GM13976 (cell line): ENCODE measurements around the gene GABPB1.
A peak's percentile ranks its signal among the peaks of the same experiment; 100 is the strongest.
"Not testable (repeated sequence)": the region's sequence is repeated elsewhere in the genome, so short reads cannot be mapped to it uniquely, and the experiment has no call there.

Experiments
- DNase-seq: peaks from one replicate; pipeline ENCODE4 v3.0.0; 2012; ENCODE audit warnings: low spot score
- CTCF ChIP-seq: IDR thresholded peaks from 2 replicates; pipeline ENCODE4 v1.5.1; 2012; ENCODE audit warnings: borderline replicate concordance, mild to moderate bottlenecking; ENCODE audit not compliant: insufficient read depth; ENCODE audit errors: extremely low read depth, missing control alignments, control extremely low read depth
- in situ Hi-C: fragments of 300-500 bp; cut with MboI; formaldehyde crosslinking; loops from one replicate; pipeline ENCODE4 v1.12.0; 2022; ENCODE audit warnings: low sequenced_read_pairs, mixed read lengths, inconsistent platforms; ENCODE audit not compliant: unreplicated experiment

Gene GABPB1

DNA sequence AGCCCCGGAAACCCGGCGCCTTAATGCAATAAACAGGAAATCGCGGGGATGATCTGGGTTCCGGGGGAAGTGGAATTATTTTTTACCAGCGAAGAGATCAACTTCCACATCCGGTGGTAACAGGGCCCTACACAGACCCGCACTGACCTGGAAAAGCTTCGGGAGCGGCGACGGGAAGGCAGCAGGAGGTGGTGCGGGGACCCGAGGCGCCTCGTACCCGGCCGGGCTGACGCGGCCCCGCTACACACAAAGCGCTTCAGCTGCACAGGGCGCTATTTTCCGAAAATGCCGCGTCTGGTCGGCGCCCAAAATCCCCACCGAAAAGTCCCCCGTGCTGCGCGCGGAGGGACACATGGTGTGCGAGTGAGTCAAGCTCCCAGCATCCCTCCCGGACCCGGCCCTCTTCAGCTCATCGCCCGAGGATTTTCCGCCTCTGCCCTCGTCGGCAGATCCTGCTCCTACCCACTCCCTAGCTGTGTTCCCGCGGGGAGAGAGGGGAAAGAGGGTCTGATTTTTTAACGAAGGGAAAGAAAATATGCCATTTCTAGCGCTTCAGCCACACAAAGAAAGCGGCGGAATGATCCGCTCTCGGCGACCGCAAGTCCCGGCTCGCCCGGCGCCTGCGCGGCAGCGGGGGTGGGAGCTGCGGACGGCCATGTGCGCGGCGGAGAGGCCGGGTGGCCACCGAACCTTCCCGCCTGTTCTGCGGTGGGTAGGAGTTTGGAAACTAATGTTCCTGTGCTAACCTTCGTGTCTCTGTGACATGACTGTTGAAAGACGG lies at the start of gene GABPB1:
TSS of gene GABPB1 (minus strand) at position 361 of the 781 bp plus-strand sequence. CDS start 45,400 bp downstream, outside the sequence.
- in situ Hi-C loops = no loop called here
- TF ChIP-seq CTCF = no peak
- peak; percentile 89 for DNase-seq

- not testable (repeated sequence) for DNase-seq
These were observed 36.6 kb upstream of the GABPB1 start for GRCh38 chr15:50391561-50391960.

GRCh38 chr15:50390554-50391264 lies 35.7 kb upstream of the GABPB1 start:
- in situ Hi-C loops = no loop called here
- TF ChIP-seq CTCF = no peak

More at GRCh38 chr15:50391561-50391960, 36.6 kb upstream of the GABPB1 start:
- in situ Hi-C loops = not testable (repeated sequence)

DNA sequence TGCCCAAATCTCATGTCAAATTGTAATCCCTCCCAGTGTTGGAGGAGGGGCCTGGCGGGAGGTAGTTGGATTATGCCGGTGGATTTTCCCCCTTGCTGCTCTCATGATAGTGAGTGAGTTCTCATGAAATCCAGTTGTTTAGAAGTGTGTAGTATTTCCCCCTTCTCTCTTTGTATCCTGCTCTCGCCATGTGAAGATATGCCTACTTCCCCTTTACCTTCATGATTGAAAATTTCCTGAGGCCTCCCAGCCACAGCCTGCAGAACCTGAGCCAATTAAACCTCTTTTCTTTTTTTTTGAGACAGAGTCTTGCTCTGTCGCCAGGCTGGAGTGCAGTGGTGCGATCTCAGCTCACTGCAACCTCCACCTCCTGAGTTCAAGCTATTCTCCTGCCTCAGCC lies 27.4 kb upstream of the GABPB1 start:
- in situ Hi-C loops, DNase-seq: not testable (repeated sequence)

More at GRCh38 chr15:50390554-50391264, 35.7 kb upstream of the GABPB1 start:
- DNase-seq = no peak

DNA sequence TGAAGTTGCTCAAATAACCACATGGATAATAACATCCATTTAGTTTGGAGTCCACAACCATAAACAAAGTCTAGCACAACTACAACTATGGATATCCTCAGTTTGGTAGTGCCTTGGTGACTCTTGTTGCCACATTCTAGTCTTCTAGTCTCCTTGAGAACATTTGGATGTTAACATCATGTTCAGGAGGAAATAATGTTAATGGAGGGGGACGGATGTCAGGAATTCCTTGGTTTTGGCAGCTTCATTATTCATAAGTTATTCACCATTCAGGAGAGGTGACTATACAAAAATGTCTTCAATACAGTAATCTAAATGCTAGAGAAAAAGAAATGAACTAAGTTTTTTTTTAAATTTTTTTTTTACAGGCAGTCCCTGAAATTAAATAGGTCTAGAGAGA lies 26.4 kb upstream of the GABPB1 start:
- TF ChIP-seq CTCF = no peak
- DNase-seq = no peak
- in situ Hi-C loops = no loop called here

- DNase-seq = no peak
- no peak for TF ChIP-seq CTCF
- in situ Hi-C loops = no loop called here
These were observed 25.1 kb upstream of the GABPB1 start for GRCh38 chr15:50380089-50380488.

- DNase-seq, in situ Hi-C loops: not testable (repeated sequence)
These were observed 24.4 kb upstream of the GABPB1 start for GRCh38 chr15:50379413-50379812.

DNA sequence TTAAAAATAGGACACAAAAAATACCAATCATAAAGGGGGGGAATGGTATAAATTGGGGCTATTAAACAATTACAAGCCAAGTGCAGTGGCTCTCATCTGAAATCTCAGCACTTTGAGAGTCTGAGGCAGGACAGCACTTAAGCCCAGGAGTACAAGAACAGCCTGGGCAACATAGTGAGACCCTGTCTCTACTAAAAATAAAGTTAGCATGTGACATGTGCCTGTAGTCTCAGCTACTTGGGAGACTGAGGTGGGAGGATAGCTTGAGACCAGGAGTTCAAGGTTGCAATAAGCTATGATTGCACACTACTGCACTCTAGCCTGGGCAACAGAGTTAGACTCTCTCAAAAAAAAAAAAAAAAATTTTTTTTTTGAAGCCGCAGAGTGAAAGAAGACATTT lies 23.8 kb upstream of the GABPB1 start:
- DNase-seq = no peak
- in situ Hi-C loops = no loop called here
- TF ChIP-seq CTCF = no peak
